GM23338 (cell line): ENCODE measurements around the gene CHD2. TPM values are rescaled to one million over a fixed set of nuclear protein-coding genes. Genes with fewer than 3 reads are reported as not detected.
A peak's percentile ranks its signal among the peaks of the same experiment; 100 is the strongest.

ENCODE experiments used
- ATAC-seq: fragments of 200-7000 bp; cut with Tn5 transposase; 3 replicates; pipeline ENCODE4 v1.9.1; 2020
- DNase-seq: peaks from one replicate; pipeline ENCODE4 v3.0.0-alpha.2; 2015; ENCODE audit warnings: low spot score
- H2AFZ ChIP-seq: fragments of 200-600 bp; sonication (generic); 2 replicates; pipeline ENCODE4 v1.8.0; 2016; ENCODE audit warnings: antibody characterized with exemption, mild to moderate bottlenecking, moderate library complexity
- H3F3A ChIP-seq: fragments of 200-600 bp; sonication (generic); replicated peaks from 2 replicates; pipeline ENCODE4 v1.8.0; 2017; ENCODE audit warnings: antibody characterized with exemption, mixed run types, low read depth
- H3K27ac ChIP-seq: fragments of 200-600 bp; sonication (generic); 2 replicates; pipeline ENCODE4 v1.6.1; 2016; ENCODE audit warnings: low read depth
- H3K27me3 ChIP-seq: fragments of 200-600 bp; sonication (generic); 2 replicates; pipeline ENCODE4 v1.8.0; 2016; ENCODE audit warnings: mild to moderate bottlenecking, mixed run types, moderate library complexity; ENCODE audit not compliant: insufficient read depth
- H3K36me3 ChIP-seq: fragments of 200-600 bp; sonication (generic); 2 replicates; pipeline ENCODE4 v1.8.0; 2016; ENCODE audit warnings: mild to moderate bottlenecking; ENCODE audit not compliant: insufficient read depth
- H3K4me1 ChIP-seq: fragments of 200-600 bp; sonication (generic); 2 replicates; pipeline ENCODE4 v1.8.0; 2016; ENCODE audit warnings: mild to moderate bottlenecking, moderate library complexity; ENCODE audit not compliant: insufficient read depth
- H3K4me2 ChIP-seq: fragments of 200-600 bp; sonication (generic); 2 replicates; pipeline ENCODE4 v1.7.1; 2017; ENCODE audit warnings: mixed run types
- H3K4me3 ChIP-seq: fragments of 200-600 bp; sonication (generic); 2 replicates; pipeline ENCODE4 v1.6.1; 2016; ENCODE audit warnings: mixed run types
- H3K79me2 ChIP-seq: fragments of 200-600 bp; sonication (generic); replicated peaks from 2 replicates; pipeline ENCODE4 v1.8.0; 2017; ENCODE audit warnings: mild to moderate bottlenecking; ENCODE audit not compliant: insufficient read depth
- H3K9me2 ChIP-seq: fragments of 200-600 bp; sonication (generic); 2 replicates; pipeline ENCODE4 v1.8.0; 2017; ENCODE audit not compliant: insufficient read depth
- H4K20me1 ChIP-seq: fragments of 200-600 bp; sonication (generic); replicated peaks from 2 replicates; pipeline ENCODE4 v1.8.0; 2017; ENCODE audit warnings: mild to moderate bottlenecking; ENCODE audit not compliant: insufficient read depth
- H3K27ac Mint-ChIP-seq: 2 replicates; pipeline ENCODE4 v1.8.0; 2020; ENCODE audit warnings: inconsistent platforms, mild to moderate bottlenecking, moderate library complexity, mixed read lengths
- H3K27me3 Mint-ChIP-seq: 3 replicates; pipeline ENCODE4 v1.8.0; 2022; ENCODE audit warnings: low read depth, mild to moderate bottlenecking, moderate library complexity, mixed read lengths, inconsistent platforms; ENCODE audit not compliant: insufficient read depth, poor library complexity
- H3K36me3 Mint-ChIP-seq: 3 replicates; pipeline ENCODE4 v1.8.0; 2021; ENCODE audit warnings: low read depth, mild to moderate bottlenecking, inconsistent platforms, moderate library complexity, mixed read lengths
- H3K4me1 Mint-ChIP-seq: 3 replicates; pipeline ENCODE4 v1.8.0; 2020; ENCODE audit warnings: mild to moderate bottlenecking, inconsistent platforms, mixed read lengths
- H3K4me3 Mint-ChIP-seq: 3 replicates; pipeline ENCODE4 v1.8.0; 2021; ENCODE audit warnings: moderate library complexity, mild to moderate bottlenecking, inconsistent platforms, mixed read lengths
- H3K9me3 Mint-ChIP-seq: 3 replicates; pipeline ENCODE4 v1.8.0; 2020; ENCODE audit warnings: moderate library complexity, mild to moderate bottlenecking, inconsistent platforms, mixed read lengths
- CREB1 ChIP-seq: fragments of 250-450 bp; sonication (Bioruptor Pico); IDR thresholded peaks from 2 replicates; pipeline ENCODE4 v1.5.0; 2020; ENCODE audit warnings: low read depth, mild to moderate bottlenecking, moderate library complexity
- EZH2 ChIP-seq: fragments of 200-600 bp; sonication (generic); IDR thresholded peaks from one replicate; pipeline ENCODE4 v1.8.0; 2017; ENCODE audit warnings: antibody characterized with exemption, mild to moderate bottlenecking, low read depth; ENCODE audit not compliant: unreplicated experiment
- EZH2phosphoT487 ChIP-seq: fragments of 200-600 bp; sonication (generic); IDR thresholded peaks from one replicate; pipeline ENCODE4 v1.8.1; 2018; ENCODE audit warnings: antibody characterized with exemption; ENCODE audit not compliant: unreplicated experiment
- JUNB ChIP-seq: IDR thresholded peaks from one replicate; pipeline ENCODE4 v1.6.1; 2016; ENCODE audit warnings: antibody characterized with exemption; ENCODE audit not compliant: unreplicated experiment
- ZNF114 ChIP-seq: fragments of 250-450 bp; sonication (Bioruptor Pico); IDR thresholded peaks from 2 replicates; pipeline ENCODE4 v1.5.0; 2020; ENCODE audit warnings: mild to moderate bottlenecking, moderate library complexity
- polyA plus RNA-seq: library from polyadenylated mRNA; unstranded; fragments of >200 nt; fragmentation: Nextera tagmentation; extraction: Ambion mirVana; gene quantifications from 2 replicates; pipeline ENCODE4 v1.2.1, GENCODE V29; 2016
- total RNA-seq: library from RNA; depleted of rRNA; stranded (reverse); fragments of >200 nt; shearing (Covaris generic); gene quantifications from 2 replicates; pipeline ENCODE4 v1.2.3, GENCODE V29; 2014
- TF ChIP-seq, protein P1 (sequence below): fragments of 250-450 bp; sonication (Bioruptor Pico); IDR thresholded peaks from 2 replicates; pipeline ENCODE4 v1.5.0; 2020; ENCODE audit warnings: mild to moderate bottlenecking, moderate library complexity
- TF ChIP-seq, protein P2 (sequence below): IDR thresholded peaks from 2 replicates; pipeline ENCODE4 v1.6.1; 2016; ENCODE audit warnings: antibody characterized with exemption

CHD2 gene
- total and polyA plus RNA-seq, 2 experiments from 2014 or later, result 119 to 130 TPM

DNA sequence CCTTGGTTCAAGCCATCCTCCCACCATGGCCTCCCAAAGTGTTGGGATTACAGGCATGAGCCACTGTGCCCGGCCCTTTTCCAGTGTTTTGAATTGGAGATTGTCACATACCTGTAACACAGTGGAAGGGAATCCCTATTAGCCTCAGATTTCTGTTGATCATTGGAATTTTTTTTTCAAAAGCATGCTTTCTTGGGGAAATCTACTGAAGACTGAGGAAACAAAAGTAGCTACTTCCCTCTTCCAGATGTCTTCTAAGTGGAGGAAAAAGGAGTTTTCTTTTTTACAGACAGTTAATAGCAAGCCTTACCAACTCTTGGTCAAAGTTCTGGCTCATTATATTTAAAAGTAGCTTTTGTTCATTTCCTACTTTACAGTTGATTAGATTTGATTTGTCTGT lies 33.7 kb downstream of the CHD2 start (continued):
- TF ChIP-seq, protein P1, sequence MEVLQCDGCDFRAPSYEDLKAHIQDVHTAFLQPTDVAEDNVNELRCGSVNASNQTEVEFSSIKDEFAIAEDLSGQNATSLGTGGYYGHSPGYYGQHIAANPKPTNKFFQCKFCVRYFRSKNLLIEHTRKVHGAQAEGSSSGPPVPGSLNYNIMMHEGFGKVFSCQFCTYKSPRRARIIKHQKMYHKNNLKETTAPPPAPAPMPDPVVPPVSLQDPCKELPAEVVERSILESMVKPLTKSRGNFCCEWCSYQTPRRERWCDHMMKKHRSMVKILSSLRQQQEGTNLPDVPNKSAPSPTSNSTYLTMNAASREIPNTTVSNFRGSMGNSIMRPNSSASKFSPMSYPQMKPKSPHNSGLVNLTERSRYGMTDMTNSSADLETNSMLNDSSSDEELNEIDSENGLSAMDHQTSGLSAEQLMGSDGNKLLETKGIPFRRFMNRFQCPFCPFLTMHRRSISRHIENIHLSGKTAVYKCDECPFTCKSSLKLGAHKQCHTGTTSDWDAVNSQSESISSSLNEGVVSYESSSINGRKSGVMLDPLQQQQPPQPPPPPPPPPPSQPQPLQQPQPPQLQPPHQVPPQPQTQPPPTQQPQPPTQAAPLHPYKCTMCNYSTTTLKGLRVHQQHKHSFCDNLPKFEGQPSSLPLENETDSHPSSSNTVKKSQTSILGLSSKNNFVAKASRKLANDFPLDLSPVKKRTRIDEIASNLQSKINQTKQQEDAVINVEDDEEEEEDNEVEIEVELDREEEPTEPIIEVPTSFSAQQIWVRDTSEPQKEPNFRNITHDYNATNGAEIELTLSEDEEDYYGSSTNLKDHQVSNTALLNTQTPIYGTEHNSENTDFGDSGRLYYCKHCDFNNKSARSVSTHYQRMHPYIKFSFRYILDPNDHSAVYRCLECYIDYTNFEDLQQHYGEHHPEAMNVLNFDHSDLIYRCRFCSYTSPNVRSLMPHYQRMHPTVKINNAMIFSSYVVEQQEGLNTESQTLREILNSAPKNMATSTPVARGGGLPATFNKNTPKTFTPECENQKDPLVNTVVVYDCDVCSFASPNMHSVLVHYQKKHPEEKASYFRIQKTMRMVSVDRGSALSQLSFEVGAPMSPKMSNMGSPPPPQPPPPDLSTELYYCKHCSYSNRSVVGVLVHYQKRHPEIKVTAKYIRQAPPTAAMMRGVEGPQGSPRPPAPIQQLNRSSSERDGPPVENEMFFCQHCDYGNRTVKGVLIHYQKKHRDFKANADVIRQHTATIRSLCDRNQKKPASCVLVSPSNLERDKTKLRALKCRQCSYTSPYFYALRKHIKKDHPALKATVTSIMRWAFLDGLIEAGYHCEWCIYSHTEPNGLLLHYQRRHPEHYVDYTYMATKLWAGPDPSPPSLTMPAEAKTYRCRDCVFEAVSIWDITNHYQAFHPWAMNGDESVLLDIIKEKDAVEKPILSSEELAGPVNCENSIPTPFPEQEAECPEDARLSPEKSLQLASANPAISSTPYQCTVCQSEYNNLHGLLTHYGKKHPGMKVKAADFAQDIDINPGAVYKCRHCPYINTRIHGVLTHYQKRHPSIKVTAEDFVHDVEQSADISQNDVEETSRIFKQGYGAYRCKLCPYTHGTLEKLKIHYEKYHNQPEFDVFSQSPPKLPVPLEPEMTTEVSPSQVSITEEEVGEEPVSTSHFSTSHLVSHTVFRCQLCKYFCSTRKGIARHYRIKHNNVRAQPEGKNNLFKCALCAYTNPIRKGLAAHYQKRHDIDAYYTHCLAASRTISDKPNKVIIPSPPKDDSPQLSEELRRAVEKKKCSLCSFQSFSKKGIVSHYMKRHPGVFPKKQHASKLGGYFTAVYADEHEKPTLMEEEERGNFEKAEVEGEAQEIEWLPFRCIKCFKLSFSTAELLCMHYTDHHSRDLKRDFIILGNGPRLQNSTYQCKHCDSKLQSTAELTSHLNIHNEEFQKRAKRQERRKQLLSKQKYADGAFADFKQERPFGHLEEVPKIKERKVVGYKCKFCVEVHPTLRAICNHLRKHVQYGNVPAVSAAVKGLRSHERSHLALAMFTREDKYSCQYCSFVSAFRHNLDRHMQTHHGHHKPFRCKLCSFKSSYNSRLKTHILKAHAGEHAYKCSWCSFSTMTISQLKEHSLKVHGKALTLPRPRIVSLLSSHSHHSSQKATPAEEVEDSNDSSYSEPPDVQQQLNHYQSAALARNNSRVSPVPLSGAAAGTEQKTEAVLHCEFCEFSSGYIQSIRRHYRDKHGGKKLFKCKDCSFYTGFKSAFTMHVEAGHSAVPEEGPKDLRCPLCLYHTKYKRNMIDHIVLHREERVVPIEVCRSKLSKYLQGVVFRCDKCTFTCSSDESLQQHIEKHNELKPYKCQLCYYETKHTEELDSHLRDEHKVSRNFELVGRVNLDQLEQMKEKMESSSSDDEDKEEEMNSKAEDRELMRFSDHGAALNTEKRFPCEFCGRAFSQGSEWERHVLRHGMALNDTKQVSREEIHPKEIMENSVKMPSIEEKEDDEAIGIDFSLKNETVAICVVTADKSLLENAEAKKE, result no peak
- no peak for TF ChIP-seq EZH2phosphoT487
- TF ChIP-seq ZNF114 (CRISPR knock-in tag), result no peak
- no peak for TF ChIP-seq EZH2
- TF ChIP-seq, protein P2, sequence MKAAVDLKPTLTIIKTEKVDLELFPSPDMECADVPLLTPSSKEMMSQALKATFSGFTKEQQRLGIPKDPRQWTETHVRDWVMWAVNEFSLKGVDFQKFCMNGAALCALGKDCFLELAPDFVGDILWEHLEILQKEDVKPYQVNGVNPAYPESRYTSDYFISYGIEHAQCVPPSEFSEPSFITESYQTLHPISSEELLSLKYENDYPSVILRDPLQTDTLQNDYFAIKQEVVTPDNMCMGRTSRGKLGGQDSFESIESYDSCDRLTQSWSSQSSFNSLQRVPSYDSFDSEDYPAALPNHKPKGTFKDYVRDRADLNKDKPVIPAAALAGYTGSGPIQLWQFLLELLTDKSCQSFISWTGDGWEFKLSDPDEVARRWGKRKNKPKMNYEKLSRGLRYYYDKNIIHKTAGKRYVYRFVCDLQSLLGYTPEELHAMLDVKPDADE, result no peak
- no peak for TF ChIP-seq CREB1 (CRISPR knock-in tag)

- Histone ChIP-seq H3K27ac (0 out of 2 replicates have a peak overlapping the region, but pooled peaks have one; percentile 61), H3K27me3 (no peaks in the 10 kb centered on the region), H3K4me3 (no peak overlapping the region), H4K20me1 (peaks cover 13% of the 10 kb centered on the region; the same call in 1 of the 2 replicates), H3F3A (0 out of 2 replicates have a peak, but pooled peaks cover 3% of the 10 kb centered on the region), H3K79me2 (peaks cover 47% of the 10 kb centered on the region), H3K36me3 (peaks cover 60% of the 10 kb centered on the region), H2AFZ (no peak overlapping the region), H3K4me2 (no peak overlapping the region), H3K4me1 (no peaks in the 10 kb centered on the region), H3K9me2 (no peaks in the 10 kb centered on the region)
- peaks cover 3% of the 10 kb centered on the region for H3K27me3 Mint-ChIP-seq
- DNase-seq (no peak), ATAC-seq (no peak)
- peaks cover 87% of the 10 kb centered on the region for H3K36me3 Mint-ChIP-seq
- H3K4me3 Mint-ChIP-seq, result no peak overlapping the region
- no peaks in the 10 kb centered on the region for H3K9me3 Mint-ChIP-seq
- peak overlapping the region; percentile 14 for H3K27ac Mint-ChIP-seq
- H3K4me1 Mint-ChIP-seq, result no peaks in the 10 kb centered on the region
- no peak for TF ChIP-seq JUNB
Observed at GRCh38 chr15:92934716-92935115, 34.6 kb downstream of the CHD2 start.
